ENCODE data around the gene CALD1.

DNA sequence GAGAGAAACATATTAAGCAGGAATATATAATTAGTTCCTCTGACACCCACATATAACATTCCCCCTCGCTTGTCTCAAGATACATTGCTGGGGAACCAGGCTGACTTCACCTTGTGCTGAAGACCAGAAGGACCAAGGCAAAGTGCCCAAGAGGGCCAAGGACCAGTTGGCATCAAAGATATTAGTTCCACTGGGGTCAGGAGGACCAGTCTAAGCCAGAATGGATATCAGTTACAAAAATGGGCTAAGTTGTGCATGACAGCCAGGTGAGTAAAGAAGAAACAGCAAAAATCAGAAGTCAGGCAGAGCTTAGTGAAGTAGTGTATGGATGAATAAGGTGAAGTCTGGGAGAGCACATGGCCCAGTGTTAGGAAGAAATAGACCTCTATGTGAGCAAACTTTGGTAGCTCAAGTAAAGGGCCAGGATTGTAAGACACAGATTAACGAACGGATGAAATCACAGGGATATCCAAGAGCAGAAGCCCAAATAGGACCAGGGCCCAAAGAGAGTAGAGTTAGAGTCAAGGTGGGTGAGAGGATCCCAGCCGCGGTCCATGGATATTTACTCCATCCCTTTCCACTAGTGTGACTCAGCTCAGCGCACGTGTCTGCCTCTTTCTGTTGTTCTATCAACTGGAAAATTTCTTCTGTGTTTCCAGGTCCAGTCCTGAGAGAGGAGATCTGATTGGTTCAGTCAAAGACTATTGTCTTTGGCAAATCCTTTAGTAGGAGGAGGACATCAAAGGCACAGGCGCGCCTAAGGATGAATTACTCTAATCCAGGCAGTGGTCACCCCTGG lies 5.0 kb downstream of the CALD1 start:
- TF ChIP-seq EZH2phosphoT487 (IDR thresholded peaks at IDR 0.05) (no peak), EZH2 (IDR thresholded peaks at IDR 0.05) (no peak)
- TF ChIP-seq, protein P1, sequence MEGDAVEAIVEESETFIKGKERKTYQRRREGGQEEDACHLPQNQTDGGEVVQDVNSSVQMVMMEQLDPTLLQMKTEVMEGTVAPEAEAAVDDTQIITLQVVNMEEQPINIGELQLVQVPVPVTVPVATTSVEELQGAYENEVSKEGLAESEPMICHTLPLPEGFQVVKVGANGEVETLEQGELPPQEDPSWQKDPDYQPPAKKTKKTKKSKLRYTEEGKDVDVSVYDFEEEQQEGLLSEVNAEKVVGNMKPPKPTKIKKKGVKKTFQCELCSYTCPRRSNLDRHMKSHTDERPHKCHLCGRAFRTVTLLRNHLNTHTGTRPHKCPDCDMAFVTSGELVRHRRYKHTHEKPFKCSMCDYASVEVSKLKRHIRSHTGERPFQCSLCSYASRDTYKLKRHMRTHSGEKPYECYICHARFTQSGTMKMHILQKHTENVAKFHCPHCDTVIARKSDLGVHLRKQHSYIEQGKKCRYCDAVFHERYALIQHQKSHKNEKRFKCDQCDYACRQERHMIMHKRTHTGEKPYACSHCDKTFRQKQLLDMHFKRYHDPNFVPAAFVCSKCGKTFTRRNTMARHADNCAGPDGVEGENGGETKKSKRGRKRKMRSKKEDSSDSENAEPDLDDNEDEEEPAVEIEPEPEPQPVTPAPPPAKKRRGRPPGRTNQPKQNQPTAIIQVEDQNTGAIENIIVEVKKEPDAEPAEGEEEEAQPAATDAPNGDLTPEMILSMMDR (IDR thresholded peaks at IDR 0.05), result no peak

Measured in neural progenitor cell (in vitro differentiated cells).